K562 (cell line): ENCODE measurements around the gene TSPAN1. TPM values are rescaled to one million over a fixed set of nuclear protein-coding genes. Genes with fewer than 3 reads are reported as not detected.
A peak's percentile ranks its signal among the peaks of the same experiment; 100 is the strongest.

ENCODE experiments used
- AFF4 ChIP-seq: sonication (generic); formaldehyde crosslinking; IDR thresholded peaks from 2 replicates; pipeline ENCODE4 v1.8.0; 2023; ENCODE audit warnings: mild to moderate bottlenecking, missing genetic modification reagents
- C11orf30 ChIP-seq: fragments of 450-650 bp; IDR thresholded peaks from 2 replicates; pipeline ENCODE4 v1.6.1; 2016; ENCODE audit warnings: low read depth, mild to moderate bottlenecking
- GABPB1 ChIP-seq: sonication (generic); formaldehyde crosslinking; IDR thresholded peaks from 2 replicates; pipeline ENCODE4 v1.8.0; 2022; ENCODE audit warnings: mild to moderate bottlenecking, missing genetic modification reagents
- HNRNPL ChIP-seq: fragments of 200-400 bp; formaldehyde crosslinking; IDR thresholded peaks from 2 replicates; pipeline ENCODE4 v1.6.1; 2017; ENCODE audit warnings: low read depth, mild to moderate bottlenecking, low read length
- ILK ChIP-seq: fragments of 450-650 bp; IDR thresholded peaks from 2 replicates; pipeline ENCODE4 v1.6.1; 2016; ENCODE audit warnings: missing genetic modification characterization, low read depth, mild to moderate bottlenecking, missing compliant biosample characterization, moderate library complexity, borderline replicate concordance
- JUN ChIP-seq, 2 experiments: sonication (generic) in 1 of 2; formaldehyde crosslinking in 1 of 2; IDR thresholded peaks; 2 replicates each; pipeline versions ENCODE4 v1.6.1 to v1.8.0; 2012 to 2022; ENCODE audit warnings: borderline replicate concordance in 2 of 2, mild to moderate bottlenecking in 2 of 2, improper control_type of control experiment in 1 of 2, low read depth in 1 of 2, low read length in 1 of 2, missing genetic modification reagents in 1 of 2
- L3MBTL2 ChIP-seq: fragments of 450-650 bp; IDR thresholded peaks from 2 replicates; pipeline ENCODE4 v1.6.1; 2016; ENCODE audit warnings: mild to moderate bottlenecking, moderate library complexity
- MAFF ChIP-seq: IDR thresholded peaks from 2 replicates; pipeline ENCODE4 v1.6.1; 2012; ENCODE audit warnings: low read length, improper control_type of control experiment
- PCBP2 ChIP-seq: fragments of 200-400 bp; formaldehyde crosslinking; IDR thresholded peaks from 2 replicates; pipeline ENCODE4 v1.6.1; 2018; ENCODE audit warnings: low read length, low read depth, mild to moderate bottlenecking, moderate library complexity; ENCODE audit not compliant: poor library complexity, severe bottlenecking
- PHF20 ChIP-seq: fragments of 450-650 bp; IDR thresholded peaks from 2 replicates; pipeline ENCODE4 v1.6.1; 2018; ENCODE audit not compliant: partially characterized antibody
- POLR2AphosphoS2 ChIP-seq: IDR thresholded peaks from 2 replicates; pipeline ENCODE4 v1.6.1; 2012; ENCODE audit warnings: low read length, improper control_type of control experiment
- POLR2AphosphoS5 ChIP-seq: IDR thresholded peaks from 2 replicates; pipeline ENCODE4 v1.6.1; 2011; ENCODE audit warnings: mild to moderate bottlenecking, low read depth, low read length, moderate library complexity; ENCODE audit not compliant: control insufficient read depth, insufficient read depth
- RBBP5 ChIP-seq: fragments of 200-600 bp; sonication (generic); IDR thresholded peaks from 2 replicates; pipeline ENCODE4 v1.6.1; 2012; ENCODE audit warnings: borderline replicate concordance, mild to moderate bottlenecking, low read length, control low read depth, inconsistent platforms; ENCODE audit not compliant: insufficient read depth, poor library complexity, severe bottlenecking
- RFX7 ChIP-seq: fragments of 250-450 bp; sonication (Bioruptor Pico); IDR thresholded peaks from 2 replicates; pipeline ENCODE4 v1.5.1; 2021; ENCODE audit warnings: mild to moderate bottlenecking
- SMARCA5 ChIP-seq: fragments of 450-650 bp; IDR thresholded peaks from 2 replicates; pipeline ENCODE4 v1.6.1; 2016
- SRSF1 ChIP-seq: fragments of 200-400 bp; formaldehyde crosslinking; IDR thresholded peaks from 2 replicates; pipeline ENCODE4 v1.6.1; 2017; ENCODE audit warnings: mild to moderate bottlenecking, low read depth, low read length, moderate library complexity
- ZFPM2 ChIP-seq: fragments of 250-450 bp; sonication (Bioruptor Pico); IDR thresholded peaks from 2 replicates; pipeline ENCODE4 v1.5.1; 2022; ENCODE audit warnings: mild to moderate bottlenecking
- ZNF76 ChIP-seq: fragments of 250-450 bp; sonication (Bioruptor Pico); IDR thresholded peaks from 2 replicates; pipeline ENCODE4 v1.4.0; 2020; ENCODE audit warnings: mild to moderate bottlenecking, moderate library complexity, borderline replicate concordance
- ZNF766 ChIP-seq: fragments of 200-800 bp; sonication (Bioruptor generic); conservative IDR thresholded peaks from 2 replicates; pipeline ENCODE4 v1.6.1; 2016; ENCODE audit warnings: missing genetic modification characterization, missing compliant biosample characterization
- polyA plus RNA-seq, 8 experiments: library from polyadenylated mRNA; depleted of rRNA in 4 of 8; stranded (reverse) in 5 of 8; unstranded in 3 of 8; fragments of >200 nt; fragmentation: Nextera tagmentation in 2 of 8; fragmentation: Illumina TruSeq in 1 of 8; extraction: Ambion mirVana in 2 of 8; extraction: Trizol in 1 of 8; gene quantifications; 2 replicates each; pipeline versions ENCODE4 v1.2.1 to v1.2.3, GENCODE V29; 2011 to 2014; ENCODE audit warnings: inconsistent platforms in 1 of 8, missing spikeins in 1 of 8
- total RNA-seq, 7 experiments: library from RNA; depleted of rRNA in 6 of 7; stranded (reverse); fragments of >200 nt in 6 of 7; fragmentation: Illumina TruSeq in 2 of 7; extraction: Trizol in 2 of 7; gene quantifications; 2 replicates each; pipeline versions ENCODE4 v1.2.1 to v1.2.3, GENCODE V29; 2011 to 2021; ENCODE audit warnings: low replicate concordance in 1 of 7

The TSPAN1 gene
- total and polyA plus RNA-seq, 9 of the 15 experiments (the other 6 are each of a cell fraction or from before 2014, with no cell fraction given): 0.58 TPM; not detected in 8

GRCh38 chr1:46131712-46132528 lies 43.0 kb upstream of the TSPAN1 start (continued):
- TF ChIP-seq ZNF766 (CRISPR knock-in tag): no peak
- TF ChIP-seq RFX7 (CRISPR knock-in tag): no peak
- TF ChIP-seq MAFF: no peak
- TF ChIP-seq SRSF1: no peak
- TF ChIP-seq PHF20: peak; percentile 36
- no peak for TF ChIP-seq POLR2AphosphoS2
- TF ChIP-seq ZNF76 (CRISPR knock-in tag): no peak
- no peak for TF ChIP-seq C11orf30
- TF ChIP-seq ILK (tag): no peak
- no peak for TF ChIP-seq ZFPM2 (CRISPR knock-in tag)
- TF ChIP-seq POLR2AphosphoS5: no peak
- TF ChIP-seq JUN (IDR thresholded peaks at IDR 0.05; ENCODE audit: borderline replicate concordance, low read depth, low read length): no peak
- TF ChIP-seq JUN (CRISPR knock-in tag; IDR thresholded peaks at IDR 0.05; ENCODE audit: borderline replicate concordance): no peak
- TF ChIP-seq SMARCA5: no peak
- TF ChIP-seq AFF4 (CRISPR knock-in tag): no peak
- TF ChIP-seq GABPB1: no peak
- no peak for TF ChIP-seq L3MBTL2
- TF ChIP-seq PCBP2: no peak
- TF ChIP-seq RBBP5: peak; percentile 76
- TF ChIP-seq HNRNPL: no peak
